LNCaP clone FGC (cell line): ENCODE data around the gene NR2E1.

ENCODE experiments used
- DNase-seq: peaks from one replicate; pipeline ENCODE4 v3.0.0-alpha.2; 2011; ENCODE audit warnings: low read depth
- H3K4me3 ChIP-seq: 2 replicates; pipeline ENCODE4 v1.5.1; 2011; ENCODE audit warnings: mild to moderate bottlenecking, low read depth, low read length, control low read depth
- CTCF ChIP-seq: IDR thresholded peaks from 2 replicates; pipeline ENCODE4 v1.5.1; 2012; ENCODE audit warnings: mild to moderate bottlenecking; ENCODE audit not compliant: control insufficient read depth, insufficient read depth; ENCODE audit errors: extremely low read depth

NR2E1 gene

GRCh38 chr6:108209738-108210137, 43.9 kb downstream of the NR2E1 start:
- DNase-seq, result no peak
- no peak overlapping the region for H3K4me3 ChIP-seq
- no peak for TF ChIP-seq CTCF

- no peak for TF ChIP-seq CTCF
- no peak for DNase-seq
- no peak overlapping the region for H3K4me3 ChIP-seq
Measured at GRCh38 chr6:108210556-108210955, 44.7 kb downstream of the NR2E1 start.

GRCh38 chr6:108211671-108212070, 45.8 kb downstream of the NR2E1 start:
- DNase-seq, result peak; percentile 62
- H3K4me3 ChIP-seq, result peak overlapping the region; percentile 33; the same call in 1 of the 2 replicates
- TF ChIP-seq CTCF, result no peak

- DNase-seq, result no peak
- no peak overlapping the region for H3K4me3 ChIP-seq
- TF ChIP-seq CTCF, result no peak
Measured at GRCh38 chr6:108222064-108222463, 56.2 kb downstream of the NR2E1 start.

GRCh38 chr6:108222504-108222903, 56.7 kb downstream of the NR2E1 start:
- H3K4me3 ChIP-seq, result no peak overlapping the region
- no peak for DNase-seq
- TF ChIP-seq CTCF, result no peak

- DNase-seq, result no peak
- H3K4me3 ChIP-seq, result no peak overlapping the region
- TF ChIP-seq CTCF, result no peak
Measured at GRCh38 chr6:108227290-108227689, 61.5 kb downstream of the NR2E1 start.

GRCh38 chr6:108228416-108228815, 62.6 kb downstream of the NR2E1 start:
- no peak for DNase-seq

More at GRCh38 chr6:108228416-108228815, 62.6 kb downstream of the NR2E1 start:
- TF ChIP-seq CTCF, result no peak
- no peak overlapping the region for H3K4me3 ChIP-seq
